ENCODE measurements around the gene FZR1. TPM values are rescaled to one million over a fixed set of nuclear protein-coding genes. Genes with fewer than 3 reads are reported as not detected.

FZR1 gene
- total and polyA plus RNA-seq, 2 experiments from 2014 or later: 48.6 to 68.5 TPM

- Histone ChIP-seq H3K4me3 (no peak overlapping the region), H3K36me3 (no peaks in the 10 kb centered on the region), H3K27ac (no peak overlapping the region), H3K9me3 (ENCODE audit: low read depth) (no peaks in the 10 kb centered on the region), H3K27me3 (no peaks in the 10 kb centered on the region), H3K4me1 (ENCODE audit: low read depth) (no peaks in the 10 kb centered on the region)
- DNase-seq (ENCODE audit: low read depth in 1 of 2, low spot score in 1 of 2): peak in 1 of 2 donors; percentile 29
- no peak for TF ChIP-seq CTCF (IDR thresholded peaks at IDR 0.05; ENCODE audit: low read depth, low read length)
Observed at GRCh38 chr19:3479177-3479833, 26.8 kb upstream of the FZR1 start.

- H3K4me3 ChIP-seq: no peak overlapping the region
Observed at GRCh38 chr19:3479834-3480215, 26.3 kb upstream of the FZR1 start.

GRCh38 chr19:3480383-3481091, 25.6 kb upstream of the FZR1 start, which contains the start of gene SMIM24:
Gene SMIM24, minus strand, starts transcription at chr19:3480525. Its CDS starts 62 bp downstream, at chr19:3480463.
- H3K36me3 ChIP-seq: no peaks in the 10 kb centered on the region
- H3K4me3 ChIP-seq: no peak within 1 kb of the TSS
- H3K27ac ChIP-seq: no peak within 1 kb of the TSS
- no peak for DNase-seq (ENCODE audit: low read depth in 1 of 2, low spot score in 1 of 2)
- H3K4me1 ChIP-seq (ENCODE audit: low read depth): no peaks in the 10 kb centered on the region
- TF ChIP-seq CTCF (IDR thresholded peaks at IDR 0.05; ENCODE audit: low read depth, low read length): no peak
- no peaks in the 10 kb centered on the region for H3K27me3 ChIP-seq
- no peaks in the 10 kb centered on the region for H3K9me3 ChIP-seq (ENCODE audit: low read depth)

More at GRCh38 chr19:3479834-3480215, 26.3 kb upstream of the FZR1 start:
- TF ChIP-seq CTCF (IDR thresholded peaks at IDR 0.05; ENCODE audit: low read depth, low read length): no peak
- DNase-seq (ENCODE audit: low read depth in 1 of 2, low spot score in 1 of 2): no peak
- no peaks in the 10 kb centered on the region for H3K4me1 ChIP-seq (ENCODE audit: low read depth)
- H3K36me3 ChIP-seq: no peaks in the 10 kb centered on the region
- H3K9me3 ChIP-seq (ENCODE audit: low read depth): no peaks in the 10 kb centered on the region
- no peak overlapping the region for H3K27ac ChIP-seq
- no peaks in the 10 kb centered on the region for H3K27me3 ChIP-seq

GRCh38 chr19:3481241-3482090, 24.6 kb upstream of the FZR1 start:
- no peaks in the 10 kb centered on the region for H3K27me3 ChIP-seq
- TF ChIP-seq CTCF (IDR thresholded peaks at IDR 0.05; ENCODE audit: low read depth, low read length): no peak
- H3K36me3 ChIP-seq: no peaks in the 10 kb centered on the region
- no peaks in the 10 kb centered on the region for H3K9me3 ChIP-seq (ENCODE audit: low read depth)
- DNase-seq (ENCODE audit: low read depth in 1 of 2, low spot score in 1 of 2): no peak
- H3K4me1 ChIP-seq (ENCODE audit: low read depth): no peaks in the 10 kb centered on the region
- no peak overlapping the region for H3K27ac ChIP-seq
- H3K4me3 ChIP-seq: no peak overlapping the region

- Histone ChIP-seq H3K9me3 (ENCODE audit: low read depth) (no peaks in the 10 kb centered on the region), H3K36me3 (no peaks in the 10 kb centered on the region), H3K4me3 (no peak overlapping the region), H3K4me1 (ENCODE audit: low read depth) (no peaks in the 10 kb centered on the region), H3K27me3 (no peaks in the 10 kb centered on the region), H3K27ac (no peak overlapping the region)
- no peak for DNase-seq (ENCODE audit: low read depth in 1 of 2, low spot score in 1 of 2)
- no peak for TF ChIP-seq CTCF (IDR thresholded peaks at IDR 0.05; ENCODE audit: low read depth, low read length)
Observed at GRCh38 chr19:3482507-3483225, 23.4 kb upstream of the FZR1 start.

Data from cardiac muscle cell (in vitro differentiated cells and primary cell).